K562 (cell line): Measurements from ENCODE around the gene PNPLA1. TPM values are rescaled to one million over a fixed set of nuclear protein-coding genes. Genes with fewer than 3 reads are reported as not detected.

Source experiments
- ATAC-seq: fragments of 200-7000 bp; cut with Tn5 transposase; 3 replicates; pipeline ENCODE4 v1.9.1; 2020; ENCODE audit warnings: moderate library complexity
- BruUV-seq: library from RNA; stranded (reverse); fragments of 400-500 nt; replicated peaks from 2 replicates; lab custom pipeline; 2021; lab: Mats Ljungman, UMichigan
- CTCF ChIA-PET: fragments of 300-600 bp; formaldehyde crosslinking; extraction: SDS; loops from one replicate; lab custom pipeline; 2021; ENCODE audit warnings: low intra/inter-chr PET ratio; lab: Yijun Ruan, JAX
- POLR2A ChIA-PET: fragments of 300-600, 350-650 bp; sonication (Branson Sonifier 250); formaldehyde crosslinking; extraction: SDS; loops from one replicate; lab custom pipeline; 2021; ENCODE audit warnings: antibody characterized with exemption, inconsistent platforms; lab: Yijun Ruan, JAX
- DNase-seq, 4 experiments: peaks; one replicate each; pipeline versions ENCODE4 v3.0.0 to v3.0.0-alpha.2; 2011 to 2018; ENCODE audit warnings: low spot score in 3 of 4, mixed read lengths in 3 of 4; ENCODE audit errors: extremely low read depth in 1 of 4
- FAIRE-seq: peaks from 2 replicates; lab custom pipeline; 2011; peaks lifted over from hg19 to GRCh38; lab: Jason Lieb, UNC
- H2AFZ ChIP-seq: 2 replicates; pipeline ENCODE4 v1.6.0; 2011; ENCODE audit warnings: low read depth, low read length, control low read depth, inconsistent platforms
- H3K27ac ChIP-seq: fragments of 200-600 bp; 3 replicates; pipeline ENCODE4 v1.8.0; 2011; ENCODE audit warnings: low read depth, mild to moderate bottlenecking, control low read depth, inconsistent platforms, low read length, moderate library complexity, mixed read lengths; ENCODE audit errors: extremely low read depth
- H3K27me3 ChIP-seq, 2 experiments: fragments of 300-600 bp in 1 of 2; 2 replicates in 1 of 2; 3 replicates in 1 of 2; pipeline versions ENCODE4 v1.6.0 to v1.8.0; 2011; ENCODE audit warnings: inconsistent platforms in 2 of 2, low read length in 2 of 2, mild to moderate bottlenecking in 1 of 2, mixed read lengths in 1 of 2, moderate library complexity in 1 of 2; ENCODE audit not compliant: control insufficient read depth in 2 of 2, insufficient read depth in 2 of 2
- H3K36me3 ChIP-seq: fragments of 300-600 bp; 3 replicates; pipeline ENCODE4 v1.8.0; 2011; ENCODE audit warnings: mild to moderate bottlenecking, low read length, inconsistent platforms; ENCODE audit not compliant: control insufficient read depth, insufficient read depth
- H3K4me1 ChIP-seq, 2 experiments: fragments of 200-600 bp in 1 of 2; replicated peaks in 1 of 2; 2 replicates in 1 of 2; 3 replicates in 1 of 2; pipeline versions ENCODE4 v1.5.1 to v1.8.0; 2011; ENCODE audit warnings: inconsistent platforms in 2 of 2, low read length in 2 of 2, mild to moderate bottlenecking in 1 of 2, mixed read lengths in 1 of 2, moderate library complexity in 1 of 2; ENCODE audit not compliant: control insufficient read depth in 2 of 2, insufficient read depth in 2 of 2
- H3K4me2 ChIP-seq: 2 replicates; pipeline ENCODE4 v1.6.1; 2011; ENCODE audit warnings: low read length, control low read depth, inconsistent platforms, mixed read lengths; ENCODE audit not compliant: insufficient read depth
- H3K4me3 ChIP-seq: fragments of 200-600 bp; sonication (generic), shearing (Covaris generic); 2 replicates; pipeline ENCODE4 v1.5.1; 2016; ENCODE audit warnings: control low read depth, inconsistent platforms
- H3K79me2 ChIP-seq: fragments of 200-600 bp; 3 replicates; pipeline ENCODE4 v1.8.0; 2011; ENCODE audit warnings: low read length, inconsistent platforms; ENCODE audit not compliant: control insufficient read depth, insufficient read depth
- H3K9ac ChIP-seq, 2 experiments: 2 replicates each; pipeline versions ENCODE4 v1.6.0 to v1.6.1; 2011; ENCODE audit warnings: low read depth in 2 of 2, low read length in 2 of 2, control low read depth in 1 of 2, inconsistent platforms in 1 of 2, mild to moderate bottlenecking in 1 of 2, mixed read lengths in 1 of 2; ENCODE audit not compliant: insufficient read depth in 1 of 2
- H3K9me1 ChIP-seq: one replicate; pipeline ENCODE4 v1.6.0; 2011; ENCODE audit warnings: inconsistent platforms, mild to moderate bottlenecking, low read length, moderate library complexity; ENCODE audit not compliant: control insufficient read depth, insufficient read depth
- H3K9me3 ChIP-seq: replicated peaks from 2 replicates; pipeline ENCODE4 v1.5.1; 2011; ENCODE audit warnings: low read depth, low read length, inconsistent platforms; ENCODE audit not compliant: control insufficient read depth, insufficient read depth
- H4K20me1 ChIP-seq: replicated peaks from 2 replicates; pipeline ENCODE4 v1.6.1; 2011; ENCODE audit warnings: low read length, inconsistent platforms, mixed read lengths; ENCODE audit not compliant: control insufficient read depth, insufficient read depth
- FIP1L1 ChIP-seq: fragments of 200-400 bp; formaldehyde crosslinking; IDR thresholded peaks from 2 replicates; pipeline ENCODE4 v1.6.1; 2018; ENCODE audit warnings: mild to moderate bottlenecking, low read depth, low read length; ENCODE audit not compliant: poor library complexity, severe bottlenecking
- MAX ChIP-seq: sonication (generic); formaldehyde crosslinking; IDR thresholded peaks from 2 replicates; pipeline ENCODE4 v1.9.0; 2022; ENCODE audit warnings: mild to moderate bottlenecking, missing genetic modification reagents
- RB1 ChIP-seq: fragments of 450-650 bp; IDR thresholded peaks from 2 replicates; pipeline ENCODE4 v1.6.1; 2017; ENCODE audit warnings: low read depth, mild to moderate bottlenecking
- ZBTB26 ChIP-seq: fragments of 450-650 bp; formaldehyde crosslinking; IDR thresholded peaks from 2 replicates; pipeline ENCODE4 v1.4.0; 2022; ENCODE audit warnings: missing genetic modification characterization
- WGBS: fragments of 100-300 bp; shearing (Covaris generic); methylation state at CpG from one replicate; pipeline ENCODE4 v1.1.6; 2016; ENCODE audit warnings: low coverage, mixed read lengths; ENCODE audit not compliant: insufficient coverage; ENCODE audit errors: missing lambda C conversion rate; 5-methylcytosine and 5-hydroxymethylcytosine counted together
- in situ Hi-C: fragments of 300-500 bp; cut with MboI; formaldehyde crosslinking; loops from 4 replicates; pipeline ENCODE4 v1.15.0; 2018; ENCODE audit warnings: inconsistent platforms, mixed read lengths
- intact Hi-C: fragments of 100-400 bp; cut with micrococcal nuclease; formaldehyde crosslinking; loops from 2 replicates; pipeline ENCODE4 v1.14.2; 2022
- polyA plus RNA-seq, 8 experiments: library from polyadenylated mRNA; depleted of rRNA in 4 of 8; stranded (reverse) in 5 of 8; unstranded in 3 of 8; fragments of >200 nt; fragmentation: Nextera tagmentation in 2 of 8; fragmentation: Illumina TruSeq in 1 of 8; extraction: Ambion mirVana in 2 of 8; extraction: Trizol in 1 of 8; gene quantifications; 2 replicates each; pipeline versions ENCODE4 v1.2.1 to v1.2.3, GENCODE V29; 2011 to 2014; ENCODE audit warnings: inconsistent platforms in 1 of 8, missing spikeins in 1 of 8
- total RNA-seq, 7 experiments: library from RNA; depleted of rRNA in 6 of 7; stranded (reverse); fragments of >200 nt in 6 of 7; fragmentation: Illumina TruSeq in 2 of 7; extraction: Trizol in 2 of 7; gene quantifications; 2 replicates each; pipeline versions ENCODE4 v1.2.1 to v1.2.3, GENCODE V29; 2011 to 2021; ENCODE audit warnings: low replicate concordance in 1 of 7

Gene PNPLA1
- total and polyA plus RNA-seq, 9 of the 15 experiments (the other 6 are each of a cell fraction or from before 2014, with no cell fraction given): 0.04 to 0.27 (median 0.13) TPM; not detected in 2

- no peak for TF ChIP-seq ZBTB26 (CRISPR knock-in tag)
Observed at GRCh38 chr6:36334832-36335459, 65.1 kb downstream of the PNPLA1 start (continued).

GRCh38 chr6:36335465-36336207, 65.8 kb downstream of the PNPLA1 start:
- DNase-seq (no peak), FAIRE-seq (no peak), ATAC-seq (no peak)
- H3K27ac ChIP-seq: no peak overlapping the region
- H3K79me2 ChIP-seq: no peaks in the 10 kb centered on the region
- TF ChIP-seq FIP1L1 (no peak), RB1 (no peak), MAX (CRISPR knock-in tag) (0 out of 2 replicates have a peak, but pooled peaks have one; percentile 6)
- no peaks in the 10 kb centered on the region for H3K9me3 ChIP-seq
- H3K4me2 ChIP-seq: 0 out of 2 replicates have a peak overlapping the region, but pooled peaks have one; percentile 30
- H3K4me3 ChIP-seq: no peak overlapping the region
- BruUV-seq: no TSS peak
- H2AFZ ChIP-seq: peak overlapping the region; percentile 44; the same call in 1 of the 2 replicates
- peaks cover 53 to 77% of the 10 kb centered on the region in 2 experiments for H3K27me3 ChIP-seq
- ChIA-PET POLR2A (interaction anchor here (0.6 kb wide), 1 partner anchor 44 kb away, joined by 3 read pairs; no protein-coding TSS in a partner anchor), CTCF (no interaction called here)
- WGBS: 5% methylated on average over 14 of the region's 14 CpGs
- peaks cover 13% of the 10 kb centered on the region; the same call in 1 of the 2 replicates for H4K20me1 ChIP-seq
- H3K4me1 ChIP-seq: peaks cover 4 to 5% of the 10 kb centered on the region in 2 experiments; a peak in 4 of 5 replicates
- H3K36me3 ChIP-seq: no peaks in the 10 kb centered on the region
- no peaks in the 10 kb centered on the region for H3K9me1 ChIP-seq
- intact Hi-C loops: no loop called here
- H3K9ac ChIP-seq: no peak overlapping the region
- in situ Hi-C loops: no loop called here
